IPS-18a (cell line): Measurements from ENCODE around the gene SPINT2.

Experiments
- H3K27ac ChIP-seq: one replicate; pipeline ENCODE4 v1.5.1; 2013; ENCODE audit warnings: low read length
- H3K27me3 ChIP-seq: one replicate; pipeline ENCODE4 v1.6.1; 2013; ENCODE audit warnings: mild to moderate bottlenecking, low read length; ENCODE audit not compliant: control insufficient read depth, insufficient read depth
- H3K36me3 ChIP-seq: one replicate; pipeline ENCODE4 v1.6.1; 2013; ENCODE audit warnings: low read depth, low read length; ENCODE audit not compliant: control insufficient read depth
- H3K4me1 ChIP-seq: one replicate; pipeline ENCODE4 v1.6.1; 2013; ENCODE audit warnings: low read depth, low read length; ENCODE audit not compliant: control insufficient read depth
- H3K4me3 ChIP-seq: one replicate; pipeline ENCODE4 v1.5.1; 2013; ENCODE audit warnings: low read length
- H3K9ac ChIP-seq: one replicate; pipeline ENCODE4 v1.6.1; 2013; ENCODE audit warnings: mild to moderate bottlenecking, low read length, moderate library complexity
- H3K9me3 ChIP-seq: one replicate; pipeline ENCODE4 v1.6.1; 2013; ENCODE audit warnings: low read depth, low read length; ENCODE audit not compliant: control insufficient read depth

Gene SPINT2

GRCh38 chr19:38317104-38317612, 52.8 kb downstream of the SPINT2 start:
- Histone ChIP-seq H3K4me3 (no peak overlapping the region), H3K4me1 (peaks cover 3% of the 10 kb centered on the region)

GRCh38 chr19:38318660-38319059, 54.3 kb downstream of the SPINT2 start:
- Histone ChIP-seq H3K4me1 (peaks cover 3% of the 10 kb centered on the region), H3K4me3 (no peak overlapping the region), H3K27me3 (peaks cover 49% of the 10 kb centered on the region), H3K27ac (no peak overlapping the region), H3K9ac (no peak overlapping the region), H3K9me3 (no peaks in the 10 kb centered on the region), H3K36me3 (no peaks in the 10 kb centered on the region)

More at GRCh38 chr19:38317104-38317612, 52.8 kb downstream of the SPINT2 start:
- Histone ChIP-seq H3K27me3 (peaks cover 49% of the 10 kb centered on the region), H3K36me3 (no peaks in the 10 kb centered on the region), H3K27ac (no peak overlapping the region), H3K9me3 (no peaks in the 10 kb centered on the region), H3K9ac (no peak overlapping the region)

GRCh38 chr19:38319421-38320258, 55.3 kb downstream of the SPINT2 start, which contains the start of gene KCNK6:
TSS of gene KCNK6 (plus strand) at chr19:38319845. CDS start at chr19:38319951, 106 bp downstream.
- Histone ChIP-seq H3K36me3 (no peaks in the 10 kb centered on the region), H3K9me3 (no peaks in the 10 kb centered on the region), H3K4me3 (peak within 1 kb of the TSS; percentile 63), H3K9ac (no peak within 1 kb of the TSS), H3K27me3 (peaks cover 49% of the 10 kb centered on the region), H3K4me1 (peaks cover 3% of the 10 kb centered on the region), H3K27ac (no peak within 1 kb of the TSS)

- H3K4me3 ChIP-seq = no peak overlapping the region
- no peaks in the 10 kb centered on the region for H3K36me3 ChIP-seq
- H3K9me3 ChIP-seq = no peaks in the 10 kb centered on the region
- no peak overlapping the region for H3K9ac ChIP-seq
- no peak overlapping the region for H3K27ac ChIP-seq
- peaks cover 3% of the 10 kb centered on the region for H3K4me1 ChIP-seq
- H3K27me3 ChIP-seq = peaks cover 49% of the 10 kb centered on the region
These were observed 56.6 kb downstream of the SPINT2 start for GRCh38 chr19:38320969-38321339.

GRCh38 chr19:38321646-38322196, 57.3 kb downstream of the SPINT2 start:
- Histone ChIP-seq H3K4me1 (peaks cover 3% of the 10 kb centered on the region), H3K9ac (no peak overlapping the region), H3K4me3 (no peak overlapping the region), H3K36me3 (no peaks in the 10 kb centered on the region), H3K27me3 (peaks cover 49% of the 10 kb centered on the region), H3K9me3 (no peaks in the 10 kb centered on the region), H3K27ac (no peak overlapping the region)

- peaks cover 3% of the 10 kb centered on the region for H3K4me1 ChIP-seq
- H3K9me3 ChIP-seq = no peaks in the 10 kb centered on the region
- H3K9ac ChIP-seq = no peak overlapping the region
- H3K4me3 ChIP-seq = no peak overlapping the region
- H3K27ac ChIP-seq = no peak overlapping the region
- H3K36me3 ChIP-seq = no peaks in the 10 kb centered on the region
- H3K27me3 ChIP-seq = peaks cover 36% of the 10 kb centered on the region
These were observed 58.9 kb downstream of the SPINT2 start for GRCh38 chr19:38323291-38323690.

- Histone ChIP-seq H3K4me3 (no peak overlapping the region), H3K9me3 (no peaks in the 10 kb centered on the region), H3K27ac (no peak overlapping the region), H3K27me3 (peaks cover 24% of the 10 kb centered on the region), H3K36me3 (no peaks in the 10 kb centered on the region), H3K9ac (no peak overlapping the region), H3K4me1 (no peaks in the 10 kb centered on the region)
These were observed 60.1 kb downstream of the SPINT2 start for GRCh38 chr19:38324431-38324830.

GRCh38 chr19:38326591-38326990, 62.2 kb downstream of the SPINT2 start:
- Histone ChIP-seq H3K27me3 (peaks cover 3% of the 10 kb centered on the region), H3K27ac (no peak overlapping the region), H3K4me3 (no peak overlapping the region), H3K4me1 (no peaks in the 10 kb centered on the region), H3K9me3 (no peaks in the 10 kb centered on the region), H3K9ac (no peak overlapping the region), H3K36me3 (no peaks in the 10 kb centered on the region)

GRCh38 chr19:38329651-38330050, 65.3 kb downstream of the SPINT2 start:
- Histone ChIP-seq H3K9me3 (no peaks in the 10 kb centered on the region), H3K27me3 (no peaks in the 10 kb centered on the region), H3K4me1 (no peaks in the 10 kb centered on the region), H3K4me3 (no peak overlapping the region), H3K27ac (no peak overlapping the region), H3K36me3 (no peaks in the 10 kb centered on the region), H3K9ac (no peak overlapping the region)

- Histone ChIP-seq H3K4me1 (no peaks in the 10 kb centered on the region), H3K27me3 (no peaks in the 10 kb centered on the region), H3K27ac (no peak overlapping the region), H3K9ac (no peak overlapping the region), H3K4me3 (no peak overlapping the region), H3K36me3 (no peaks in the 10 kb centered on the region), H3K9me3 (no peaks in the 10 kb centered on the region)
These were observed 67.4 kb downstream of the SPINT2 start for GRCh38 chr19:38331728-38332127.

GRCh38 chr19:38333245-38333644, 68.9 kb downstream of the SPINT2 start:
- no peak overlapping the region for H3K27ac ChIP-seq
- H3K4me1 ChIP-seq = peaks cover 5% of the 10 kb centered on the region
- H3K27me3 ChIP-seq = no peaks in the 10 kb centered on the region
- no peaks in the 10 kb centered on the region for H3K36me3 ChIP-seq
- H3K9ac ChIP-seq = no peak overlapping the region
- no peak overlapping the region for H3K4me3 ChIP-seq
- H3K9me3 ChIP-seq = no peaks in the 10 kb centered on the region
